Measurements from ENCODE around the gene ICE1. TPM values are rescaled to one million over a fixed set of nuclear protein-coding genes. Genes with fewer than 3 reads are reported as not detected.

Gene ICE1
- total RNA-seq = 14.6 and 15.4 TPM in 2 replicates

GRCh38 chr5:5421961-5422818, at the start of gene ICE1:
ICE1 (plus strand) TSS chr5:5422677; CDS start chr5:5422916, 239 bp downstream.

All from hair follicular keratinocyte (primary cell).